GM12878 (cell line): ENCODE results near the gene DGKE. TPM values are rescaled to one million over a fixed set of nuclear protein-coding genes. Genes with fewer than 3 reads are reported as not detected.

ENCODE experiments used
- ATAC-seq: fragments of 200-7000 bp; cut with Tn5 transposase; 3 replicates; pipeline ENCODE4 v1.9.1; 2020; ENCODE audit warnings: mild to moderate bottlenecking, moderate library complexity
- BruUV-seq: library from RNA; stranded (reverse); fragments of 400-500 nt; replicated peaks from 2 replicates; lab custom pipeline; 2021; lab: Mats Ljungman, UMichigan
- CTCF ChIA-PET: fragments of 300-600 bp; sonication (Branson Sonifier 250); formaldehyde crosslinking; extraction: SDS; loops from one replicate; lab custom pipeline; 2021; ENCODE audit warnings: inconsistent platforms; lab: Yijun Ruan, JAX
- POLR2A ChIA-PET: fragments of 350-600 bp; formaldehyde crosslinking; extraction: SDS; loops from one replicate; lab custom pipeline; 2021; ENCODE audit warnings: inconsistent platforms; lab: Charles Lee
- RAD21 ChIA-PET: fragments of 300-600 bp; sonication (Branson Sonifier 250); formaldehyde crosslinking; loops from one replicate; lab custom pipeline; 2023; ENCODE audit warnings: antibody characterized with exemption; ENCODE audit not compliant: unreplicated experiment; lab: Charles Lee
- SMC1A ChIA-PET: fragments of 300-600 bp; sonication (Branson Sonifier 250); formaldehyde crosslinking; loops from one replicate; lab custom pipeline; 2023; ENCODE audit not compliant: unreplicated experiment, uncharacterized antibody; lab: Charles Lee
- DNase-seq: peaks from one replicate; pipeline ENCODE4 v3.0.0-alpha.2; 2011; ENCODE audit warnings: low read depth, low spot score
- FAIRE-seq: peaks from 3 replicates; lab custom pipeline; 2011; peaks lifted over from hg19 to GRCh38; lab: Jason Lieb, UNC
- H2AFZ ChIP-seq: 2 replicates; pipeline ENCODE4 v1.6.0; 2011; ENCODE audit warnings: low read depth, low read length, control low read depth; ENCODE audit not compliant: control insufficient read depth
- H3K27ac ChIP-seq: 2 replicates; pipeline ENCODE4 v1.5.1; 2011; ENCODE audit warnings: control low read depth; ENCODE audit not compliant: control insufficient read depth, insufficient read depth
- H3K27me3 ChIP-seq, 2 experiments: replicated peaks in 1 of 2; 2 replicates each; pipeline versions ENCODE4 v1.6.0 to v1.6.1; 2011; ENCODE audit warnings: low read length in 1 of 2; ENCODE audit not compliant: control insufficient read depth in 2 of 2, insufficient read depth in 2 of 2
- H3K36me3 ChIP-seq, 2 experiments: 2 replicates each; pipeline ENCODE4 v1.5.1; 2011; ENCODE audit warnings: low read length in 1 of 2; ENCODE audit not compliant: control insufficient read depth in 2 of 2, insufficient read depth in 2 of 2
- H3K4me1 ChIP-seq: 2 replicates; pipeline ENCODE4 v1.6.1; 2011; ENCODE audit warnings: mild to moderate bottlenecking, low read length, moderate library complexity, mixed read lengths; ENCODE audit not compliant: control insufficient read depth, insufficient read depth
- H3K4me2 ChIP-seq: 2 replicates; pipeline ENCODE4 v1.6.0; 2011; ENCODE audit warnings: control low read depth; ENCODE audit not compliant: control insufficient read depth, insufficient read depth
- H3K4me3 ChIP-seq: fragments of 200-600 bp; sonication (generic); 2 replicates; pipeline ENCODE4 v1.5.1; 2016
- H3K79me2 ChIP-seq: 2 replicates; pipeline ENCODE4 v1.6.0; 2011; ENCODE audit warnings: low read length; ENCODE audit not compliant: control insufficient read depth, insufficient read depth
- H3K9ac ChIP-seq: 2 replicates; pipeline ENCODE4 v1.8.0; 2011; ENCODE audit warnings: low read length, control low read depth, mixed read lengths; ENCODE audit not compliant: control insufficient read depth, insufficient read depth
- H3K9me3 ChIP-seq: replicated peaks from 3 replicates; pipeline ENCODE4 v1.5.1; 2011; ENCODE audit warnings: mild to moderate bottlenecking, low read length; ENCODE audit not compliant: control insufficient read depth, insufficient read depth
- H4K20me1 ChIP-seq: 2 replicates; pipeline ENCODE4 v1.6.0; 2011; ENCODE audit not compliant: control insufficient read depth, insufficient read depth
- BCL3 ChIP-seq: IDR thresholded peaks from 2 replicates; pipeline ENCODE4 v1.6.1; 2011; ENCODE audit warnings: borderline replicate concordance, low read depth, mild to moderate bottlenecking, moderate library complexity, low read length; ENCODE audit not compliant: insufficient read depth, poor library complexity, severe bottlenecking
- YY1 ChIP-seq: IDR thresholded peaks from 2 replicates; pipeline ENCODE4 v1.6.1; 2011; ENCODE audit warnings: low read depth, mild to moderate bottlenecking, low read length
- WGBS: methylation state at CpG from one replicate; pipeline ENCODE4 v1.1.6; 2016; ENCODE audit warnings: low lambda C conversion rate; ENCODE audit not compliant: insufficient replicate concordance, insufficient coverage; ENCODE audit errors: missing lambda C conversion rate; 5-methylcytosine and 5-hydroxymethylcytosine counted together
- in situ Hi-C: fragments of 300-500 bp; cut with MboI; formaldehyde crosslinking; loops from 9 replicates; pipeline ENCODE4 v1.14.3; 2018; ENCODE audit warnings: mixed read lengths
- intact Hi-C: fragments of 100-400 bp; cut with micrococcal nuclease; formaldehyde crosslinking; loops from one replicate; pipeline ENCODE4 v1.14.2; 2022; ENCODE audit not compliant: unreplicated experiment
- polyA plus RNA-seq, 11 experiments: library from polyadenylated mRNA; depleted of rRNA in 4 of 11; unstranded in 6 of 11; stranded (reverse) in 5 of 11; fragments of >200 nt; fragmentation: Nextera tagmentation in 4 of 11; fragmentation: Illumina TruSeq in 1 of 11; extraction: Ambion mirVana in 4 of 11; extraction: Trizol in 1 of 11; gene quantifications; 1 replicate in 1 of 11; 2 replicates in 10 of 11; pipeline versions ENCODE4 v1.2.1 to v1.2.3, GENCODE V29; 2011 to 2016; ENCODE audit warnings: inconsistent platforms in 2 of 11, missing spikeins in 2 of 11, low read depth in 1 of 11
- total RNA-seq, 4 experiments: library from RNA; depleted of rRNA in 3 of 4; stranded (reverse); fragments of >200 nt in 3 of 4; fragmentation: Illumina TruSeq in 1 of 4; extraction: Trizol in 1 of 4; gene quantifications; 2 replicates each; pipeline versions ENCODE4 v1.2.1 to v1.2.3, GENCODE V29; 2013 to 2021
- TF ChIP-seq, protein P1 (sequence below): fragments of 450-650 bp; IDR thresholded peaks from 2 replicates; pipeline ENCODE4 v1.6.1; 2017; ENCODE audit warnings: antibody characterized with exemption, mild to moderate bottlenecking, moderate library complexity
- TF ChIP-seq, protein P2 (sequence below): IDR thresholded peaks from 2 replicates; pipeline ENCODE4 v1.6.1; 2012; ENCODE audit warnings: low read length, inconsistent platforms

Gene DGKE
- total and polyA plus RNA-seq, 10 of the 15 experiments (the other 5 are each of a cell fraction or from before 2014, with no cell fraction given): 2.8 to 18.0 (median 11.6) TPM

DNA sequence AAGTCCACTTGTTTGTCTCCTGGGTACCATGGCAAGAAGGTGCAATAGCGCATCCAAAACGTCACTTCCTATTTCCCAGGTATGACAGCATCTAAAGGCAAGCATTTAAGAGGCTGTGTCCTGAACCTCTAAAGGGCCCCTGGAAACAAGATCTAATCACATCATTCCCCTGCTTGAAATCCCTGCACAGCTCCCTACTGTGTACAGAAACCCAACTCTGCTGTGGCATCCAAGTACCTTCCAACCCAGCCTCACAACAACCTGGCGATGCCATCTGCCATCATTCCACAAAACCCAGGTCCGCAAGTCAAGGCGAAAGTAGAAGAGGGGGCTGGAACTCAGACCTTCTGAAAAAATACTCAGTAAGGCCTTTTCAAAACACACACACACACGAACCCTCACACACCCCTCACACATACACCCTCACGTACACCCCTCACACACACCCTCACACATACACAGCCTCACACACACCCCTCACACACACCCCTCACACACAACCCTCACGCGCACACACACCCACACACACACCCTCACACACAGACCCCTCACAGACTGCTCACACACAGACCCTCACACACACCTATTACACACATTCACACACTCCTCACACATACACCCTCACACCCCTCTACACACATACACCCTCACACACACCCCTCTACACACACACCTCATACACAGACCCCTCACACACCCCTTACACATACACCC is 24.7 kb upstream of the DGKE start (continued):
- TF ChIP-seq BCL3: peak; percentile 85
- TF ChIP-seq, protein P1, sequence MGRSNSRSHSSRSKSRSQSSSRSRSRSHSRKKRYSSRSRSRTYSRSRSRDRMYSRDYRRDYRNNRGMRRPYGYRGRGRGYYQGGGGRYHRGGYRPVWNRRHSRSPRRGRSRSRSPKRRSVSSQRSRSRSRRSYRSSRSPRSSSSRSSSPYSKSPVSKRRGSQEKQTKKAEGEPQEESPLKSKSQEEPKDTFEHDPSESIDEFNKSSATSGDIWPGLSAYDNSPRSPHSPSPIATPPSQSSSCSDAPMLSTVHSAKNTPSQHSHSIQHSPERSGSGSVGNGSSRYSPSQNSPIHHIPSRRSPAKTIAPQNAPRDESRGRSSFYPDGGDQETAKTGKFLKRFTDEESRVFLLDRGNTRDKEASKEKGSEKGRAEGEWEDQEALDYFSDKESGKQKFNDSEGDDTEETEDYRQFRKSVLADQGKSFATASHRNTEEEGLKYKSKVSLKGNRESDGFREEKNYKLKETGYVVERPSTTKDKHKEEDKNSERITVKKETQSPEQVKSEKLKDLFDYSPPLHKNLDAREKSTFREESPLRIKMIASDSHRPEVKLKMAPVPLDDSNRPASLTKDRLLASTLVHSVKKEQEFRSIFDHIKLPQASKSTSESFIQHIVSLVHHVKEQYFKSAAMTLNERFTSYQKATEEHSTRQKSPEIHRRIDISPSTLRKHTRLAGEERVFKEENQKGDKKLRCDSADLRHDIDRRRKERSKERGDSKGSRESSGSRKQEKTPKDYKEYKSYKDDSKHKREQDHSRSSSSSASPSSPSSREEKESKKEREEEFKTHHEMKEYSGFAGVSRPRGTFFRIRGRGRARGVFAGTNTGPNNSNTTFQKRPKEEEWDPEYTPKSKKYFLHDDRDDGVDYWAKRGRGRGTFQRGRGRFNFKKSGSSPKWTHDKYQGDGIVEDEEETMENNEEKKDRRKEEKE: no peak
- TF ChIP-seq, protein P2, sequence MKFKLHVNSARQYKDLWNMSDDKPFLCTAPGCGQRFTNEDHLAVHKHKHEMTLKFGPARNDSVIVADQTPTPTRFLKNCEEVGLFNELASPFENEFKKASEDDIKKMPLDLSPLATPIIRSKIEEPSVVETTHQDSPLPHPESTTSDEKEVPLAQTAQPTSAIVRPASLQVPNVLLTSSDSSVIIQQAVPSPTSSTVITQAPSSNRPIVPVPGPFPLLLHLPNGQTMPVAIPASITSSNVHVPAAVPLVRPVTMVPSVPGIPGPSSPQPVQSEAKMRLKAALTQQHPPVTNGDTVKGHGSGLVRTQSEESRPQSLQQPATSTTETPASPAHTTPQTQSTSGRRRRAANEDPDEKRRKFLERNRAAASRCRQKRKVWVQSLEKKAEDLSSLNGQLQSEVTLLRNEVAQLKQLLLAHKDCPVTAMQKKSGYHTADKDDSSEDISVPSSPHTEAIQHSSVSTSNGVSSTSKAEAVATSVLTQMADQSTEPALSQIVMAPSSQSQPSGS: no peak
- TF ChIP-seq, all 136 proteins: peak for 3

- intact Hi-C loops (no loop called here), in situ Hi-C loops (no loop called here)
- no peaks in the 10 kb centered on the region; a peak in 1 of 4 replicates for H3K27me3 ChIP-seq
- no peak overlapping the region for H3K27ac ChIP-seq
- no peak overlapping the region for H3K4me2 ChIP-seq
- no peaks in the 10 kb centered on the region for H4K20me1 ChIP-seq
- TF ChIP-seq BCL3: peak; percentile 7
- no peak for TF ChIP-seq YY1
- TF ChIP-seq, all 136 proteins: peak for 1
- Histone ChIP-seq H3K4me1 (no peaks in the 10 kb centered on the region), H3K9ac (no peak overlapping the region), H3K79me2 (no peaks in the 10 kb centered on the region), H3K36me3 (no peaks in the 10 kb centered on the region), H2AFZ (no peak overlapping the region), H3K4me3 (no peak overlapping the region), H3K9me3 (no peaks in the 10 kb centered on the region)
- FAIRE-seq (no peak), ATAC-seq (no peak), DNase-seq (no peak)
- CTCF ChIA-PET: no interaction called here
- POLR2A ChIA-PET: no interaction called here
- RAD21 ChIA-PET: no interaction called here
- SMC1A ChIA-PET: no interaction called here
- WGBS: 64% methylated on average over 1 of the region's 1 CpG
- BruUV-seq: no TSS peak
Measured at GRCh38 chr17:56809820-56810179, 24.2 kb upstream of the DGKE start.
